Left ventricle myocardium inferior (tissue), 1 donor: ENCODE measurements around the gene RLF. TPM values are rescaled to one million over a fixed set of nuclear protein-coding genes. Genes with fewer than 3 reads are reported as not detected.
"Not testable (repeated sequence)": the region's sequence is repeated elsewhere in the genome, so short reads cannot be mapped to it uniquely, and the experiment has no call there.

ENCODE experiments used
- DNase-seq: peaks from one replicate; pipeline ENCODE4 v3.0.0-alpha.2; 2020
- H3K27ac ChIP-seq: fragments of 200-600 bp; replicated peaks from 2 replicates; pipeline ENCODE4 v1.8.0; 2021
- H3K27me3 ChIP-seq: fragments of 200-600 bp; 2 replicates; pipeline ENCODE4 v1.8.0; 2021; ENCODE audit warnings: low read depth
- H3K36me3 ChIP-seq: fragments of 200-600 bp; 2 replicates; pipeline ENCODE4 v1.8.0; 2021
- H3K4me1 ChIP-seq: fragments of 200-600 bp; 2 replicates; pipeline ENCODE4 v1.8.0; 2021
- H3K4me3 ChIP-seq: fragments of 200-600 bp; 2 replicates; pipeline ENCODE4 v1.8.0; 2021; ENCODE audit warnings: mild to moderate bottlenecking, moderate library complexity
- H3K9me3 ChIP-seq: fragments of 200-600 bp; replicated peaks from 2 replicates; pipeline ENCODE4 v1.8.0; 2021
- CTCF ChIP-seq: fragments of 200-600 bp; IDR thresholded peaks from 2 replicates; pipeline ENCODE4 v1.8.0; 2021; ENCODE audit warnings: antibody characterized with exemption, mild to moderate bottlenecking, borderline replicate concordance
- intact Hi-C: fragments of 100-400 bp; cut with micrococcal nuclease; formaldehyde crosslinking; loops from one replicate; pipeline ENCODE4 v1.11.0; 2022
- total RNA-seq: library from RNA; stranded (reverse); fragmentation: NEBNext Ultra II Directional; extraction: Animal tissue kit (Norgen Biotek cat#: 25700); gene quantifications from one replicate; pipeline ENCODE4 v1.2.1, GENCODE V29; 2021
- donor health status: DM: no; HTN: yes; CAD: no; lungs with severe emphysema.

Gene RLF
- total RNA-seq, 1 donor from 2014 or later, result 13.2 TPM

GRCh38 chr1:40184193-40184592, 23.0 kb downstream of the RLF start:
- peaks cover 84% of the 10 kb centered on the region for H3K4me1 ChIP-seq
- intact Hi-C loops, result no loop called here

GRCh38 chr1:40185951-40186864, 25.0 kb downstream of the RLF start:
- TF ChIP-seq CTCF, result no peak
- peaks cover 76% of the 10 kb centered on the region for H3K4me1 ChIP-seq
- H3K27me3 ChIP-seq, result no peaks in the 10 kb centered on the region
- intact Hi-C loops, result no loop called here
- no peak overlapping the region for H3K27ac ChIP-seq
- no peak for DNase-seq
- H3K36me3 ChIP-seq, result peaks cover 21% of the 10 kb centered on the region
- no peak overlapping the region for H3K4me3 ChIP-seq
- H3K9me3 ChIP-seq, result no peaks in the 10 kb centered on the region

More at GRCh38 chr1:40184193-40184592, 23.0 kb downstream of the RLF start:
- Histone ChIP-seq H3K36me3 (peaks cover 2% of the 10 kb centered on the region), H3K27ac (no peak overlapping the region), H3K27me3 (no peaks in the 10 kb centered on the region), H3K4me3 (no peak overlapping the region), H3K9me3 (no peaks in the 10 kb centered on the region)
- no peak for TF ChIP-seq CTCF
- DNase-seq, result no peak

- no peaks in the 10 kb centered on the region for H3K27me3 ChIP-seq
- peaks cover 33% of the 10 kb centered on the region for H3K36me3 ChIP-seq
- H3K9me3 ChIP-seq, result no peaks in the 10 kb centered on the region
- intact Hi-C loops, result no loop called here
- H3K4me3 ChIP-seq, result peak overlapping the region; percentile 3
- no peak for TF ChIP-seq CTCF
- H3K27ac ChIP-seq, result peak overlapping the region; percentile 31
- no peak for DNase-seq
- H3K4me1 ChIP-seq, result peaks cover 66% of the 10 kb centered on the region
Measured at GRCh38 chr1:40187399-40187798, 26.2 kb downstream of the RLF start.

GRCh38 chr1:40194639-40195038, 33.5 kb downstream of the RLF start:
- DNase-seq, H3K4me1 ChIP-seq, H3K27me3 ChIP-seq, H3K27ac ChIP-seq, H3K4me3 ChIP-seq, intact Hi-C loops, H3K9me3 ChIP-seq: not testable (repeated sequence)
- peaks cover 55% of the 10 kb centered on the region for H3K36me3 ChIP-seq

GRCh38 chr1:40197656-40198055, 36.5 kb downstream of the RLF start:
- no peak overlapping the region for H3K27ac ChIP-seq
- H3K9me3 ChIP-seq, result no peaks in the 10 kb centered on the region
- H3K4me3 ChIP-seq, result no peak overlapping the region
- H3K4me1 ChIP-seq, result peaks cover 12% of the 10 kb centered on the region
- intact Hi-C loops, result no loop called here
- peaks cover 36% of the 10 kb centered on the region for H3K36me3 ChIP-seq
- no peak for TF ChIP-seq CTCF
- DNase-seq, result no peak
- H3K27me3 ChIP-seq, result no peaks in the 10 kb centered on the region

- TF ChIP-seq CTCF, result no peak
- Histone ChIP-seq H3K4me1 (peaks cover 12% of the 10 kb centered on the region), H3K36me3 (peaks cover 48% of the 10 kb centered on the region), H3K27me3 (no peaks in the 10 kb centered on the region), H3K27ac (no peak overlapping the region), H3K4me3 (no peak overlapping the region), H3K9me3 (no peaks in the 10 kb centered on the region)
- DNase-seq, result no peak
- intact Hi-C loops, result no loop called here
Measured at GRCh38 chr1:40199126-40199525, 37.9 kb downstream of the RLF start.
